Measurements from ENCODE around the gene CCDC126. TPM values are rescaled to one million over a fixed set of nuclear protein-coding genes. Genes with fewer than 3 reads are reported as not detected.

The CCDC126 gene
- total and polyA plus RNA-seq, 2 of the 4 experiments (the other 2 are of a cell fraction): 4.1 to 5.6 TPM

DNA sequence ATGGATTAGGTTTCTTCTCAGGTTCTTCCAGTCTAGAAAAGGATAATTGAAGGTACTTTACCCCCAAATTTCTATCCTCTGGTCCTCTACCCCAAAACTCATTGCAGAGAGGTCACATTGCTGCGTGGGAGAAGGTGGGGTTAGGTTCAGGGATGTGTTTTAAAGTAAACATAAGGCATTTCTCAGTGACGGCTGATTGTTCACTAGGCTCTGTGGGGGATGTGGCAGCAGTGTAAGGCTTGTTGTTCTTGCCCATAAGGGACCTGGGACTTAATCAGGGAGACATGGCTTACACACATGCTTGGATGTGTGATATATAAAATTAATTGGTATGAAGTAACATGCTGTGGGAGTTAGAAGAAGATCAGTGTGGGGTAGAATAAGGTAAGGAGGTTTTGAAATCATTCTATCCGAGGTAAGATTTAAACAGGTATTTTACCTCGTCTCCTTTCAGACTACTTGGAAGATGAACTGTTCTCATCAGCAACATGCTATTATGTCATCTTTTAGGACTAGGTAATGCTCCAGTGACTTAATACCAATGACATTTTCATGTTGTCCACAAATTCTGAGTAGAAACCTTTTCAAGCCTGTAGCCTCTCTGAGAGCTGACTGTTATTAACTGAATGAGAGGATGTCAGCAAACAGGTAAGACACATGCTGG is 6.6 kb downstream of the CCDC126 start:
- in situ Hi-C loops (cut with MboI; ENCODE audit: low sequenced_read_pairs) (no loop called here), intact Hi-C loops (cut with micrococcal nuclease) (no loop called here), dilution Hi-C loops (cut with HindIII; ENCODE audit: low sequenced_read_pairs, unreplicated experiment) (no loop called here)
- H2BK20ac ChIP-seq (ENCODE audit: low read depth, low read length): no peak overlapping the region
- no peaks in the 10 kb centered on the region for H3K36me3 ChIP-seq (ENCODE audit: control insufficient read depth, insufficient read depth, low read length)
- H3K27ac ChIP-seq (ENCODE audit: insufficient read depth, low read length): no peak overlapping the region
- H3K4me2 ChIP-seq (ENCODE audit: low read depth, low read length): peak overlapping the region; percentile 56
- H3K14ac ChIP-seq (replicated peaks; ENCODE audit: low read depth, low read length): no peak overlapping the region
- H4K20me1 ChIP-seq (ENCODE audit: insufficient read depth, low read length): no peaks in the 10 kb centered on the region
- no CpG with 5 or more reads among the region's 4 CpGs for WGBS, 2 experiments (ENCODE audit: extremely low coverage in 2 of 2, insufficient read length in 1 of 2)
- H2AK9ac ChIP-seq (replicated peaks; ENCODE audit: low read depth, low read length, poor library complexity): no peak overlapping the region
- H3K4ac ChIP-seq (ENCODE audit: low read depth, low read length): no peak overlapping the region
- no peak overlapping the region for H2AFZ ChIP-seq (replicated peaks; ENCODE audit: low read length, poor library complexity)
- H2BK5ac ChIP-seq (ENCODE audit: low read depth, low read length, poor library complexity, severe bottlenecking): no peak overlapping the region
- peaks cover 19 to 29% of the 10 kb centered on the region in 2 experiments for H3K79me1 ChIP-seq (ENCODE audit: low read depth in 1 of 2, low read length in 2 of 2)
- no peak for TF ChIP-seq POLR2A (IDR thresholded peaks at IDR 0.05; ENCODE audit: low read depth, low read length)
- TF ChIP-seq, protein P1, sequence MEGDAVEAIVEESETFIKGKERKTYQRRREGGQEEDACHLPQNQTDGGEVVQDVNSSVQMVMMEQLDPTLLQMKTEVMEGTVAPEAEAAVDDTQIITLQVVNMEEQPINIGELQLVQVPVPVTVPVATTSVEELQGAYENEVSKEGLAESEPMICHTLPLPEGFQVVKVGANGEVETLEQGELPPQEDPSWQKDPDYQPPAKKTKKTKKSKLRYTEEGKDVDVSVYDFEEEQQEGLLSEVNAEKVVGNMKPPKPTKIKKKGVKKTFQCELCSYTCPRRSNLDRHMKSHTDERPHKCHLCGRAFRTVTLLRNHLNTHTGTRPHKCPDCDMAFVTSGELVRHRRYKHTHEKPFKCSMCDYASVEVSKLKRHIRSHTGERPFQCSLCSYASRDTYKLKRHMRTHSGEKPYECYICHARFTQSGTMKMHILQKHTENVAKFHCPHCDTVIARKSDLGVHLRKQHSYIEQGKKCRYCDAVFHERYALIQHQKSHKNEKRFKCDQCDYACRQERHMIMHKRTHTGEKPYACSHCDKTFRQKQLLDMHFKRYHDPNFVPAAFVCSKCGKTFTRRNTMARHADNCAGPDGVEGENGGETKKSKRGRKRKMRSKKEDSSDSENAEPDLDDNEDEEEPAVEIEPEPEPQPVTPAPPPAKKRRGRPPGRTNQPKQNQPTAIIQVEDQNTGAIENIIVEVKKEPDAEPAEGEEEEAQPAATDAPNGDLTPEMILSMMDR (conservative IDR thresholded peaks at IDR 0.05; ENCODE audit: low read depth, low read length): no peak
- TF ChIP-seq CHD1 (IDR thresholded peaks at IDR 0.05; ENCODE audit: low read depth, low read length): no peak
- no peak for TF ChIP-seq MXI1 (IDR thresholded peaks at IDR 0.05; ENCODE audit: borderline replicate concordance, low read depth, low read length)
- no peak for TF ChIP-seq MAFK (IDR thresholded peaks at IDR 0.05; ENCODE audit: low read depth, low read length)
- no peak for TF ChIP-seq SMC3 (IDR thresholded peaks at IDR 0.05; ENCODE audit: low read depth, low read length)
- TF ChIP-seq, protein P2, sequence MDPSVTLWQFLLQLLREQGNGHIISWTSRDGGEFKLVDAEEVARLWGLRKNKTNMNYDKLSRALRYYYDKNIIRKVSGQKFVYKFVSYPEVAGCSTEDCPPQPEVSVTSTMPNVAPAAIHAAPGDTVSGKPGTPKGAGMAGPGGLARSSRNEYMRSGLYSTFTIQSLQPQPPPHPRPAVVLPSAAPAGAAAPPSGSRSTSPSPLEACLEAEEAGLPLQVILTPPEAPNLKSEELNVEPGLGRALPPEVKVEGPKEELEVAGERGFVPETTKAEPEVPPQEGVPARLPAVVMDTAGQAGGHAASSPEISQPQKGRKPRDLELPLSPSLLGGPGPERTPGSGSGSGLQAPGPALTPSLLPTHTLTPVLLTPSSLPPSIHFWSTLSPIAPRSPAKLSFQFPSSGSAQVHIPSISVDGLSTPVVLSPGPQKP (IDR thresholded peaks at IDR 0.05; ENCODE audit: borderline replicate concordance, low read depth, low read length): no peak
- no peak for TF ChIP-seq BHLHE40 (IDR thresholded peaks at IDR 0.05; ENCODE audit: low read depth, low read length)
- no peak overlapping the region for H4K5ac ChIP-seq (ENCODE audit: low read depth, low read length)
- H3K4me1 ChIP-seq (ENCODE audit: control insufficient read depth, insufficient read depth, low read length): peaks cover 4% of the 10 kb centered on the region; the same call in 1 of the 2 replicates
- H3K18ac ChIP-seq (ENCODE audit: low read depth, low read length): 0 out of 2 replicates have a peak overlapping the region, but pooled peaks have one; percentile 5
- 0 out of 2 replicates have a peak overlapping the region, but pooled peaks have one; percentile 2 for H3K23ac ChIP-seq (ENCODE audit: low read depth, low read length)
- no peak overlapping the region for H3K9ac ChIP-seq (ENCODE audit: low read depth, low read length)
- no peak overlapping the region for H3K4me3 ChIP-seq (ENCODE audit: insufficient read depth, low read depth, low read length)
- H2BK120ac ChIP-seq (ENCODE audit: low read depth, low read length): no peak overlapping the region
- no peak overlapping the region for H2BK15ac ChIP-seq (ENCODE audit: low read depth, low read length)
- H2AK5ac ChIP-seq (ENCODE audit: low read depth, low read length): no peak overlapping the region
- ChIA-PET CTCF (no interaction called here), POLR2A (ENCODE audit: unreplicated experiment) (no interaction called here)
- H4K8ac ChIP-seq (ENCODE audit: low read depth in 2 of 2, low read length in 2 of 2): no peak overlapping the region
- no peak overlapping the region for H3K56ac ChIP-seq (ENCODE audit: extremely low read depth, insufficient read depth, low read length)
- ATAC-seq (ENCODE audit: low read depth) (peak; percentile 13; the same call in 1 of the 2 replicates), DNase-seq (no peak)
- 0 out of 2 replicates have a peak, but pooled peaks cover 2% of the 10 kb centered on the region for H3K9me1 ChIP-seq (ENCODE audit: insufficient read depth, low read length)
- no peaks in the 10 kb centered on the region for H3K27me3 ChIP-seq (ENCODE audit: control insufficient read depth, insufficient read depth, low read length)
- no peaks in the 10 kb centered on the region for H3K9me3 ChIP-seq (ENCODE audit: control insufficient read depth, insufficient read depth, low read length)
- H4K91ac ChIP-seq (ENCODE audit: insufficient read depth, low read depth, low read length): no peak overlapping the region
- BruUV-seq (replicated peaks): no TSS peak

Measured in IMR-90 (cell line).